Measurements from ENCODE around the gene THSD4.

The THSD4 gene

DNA sequence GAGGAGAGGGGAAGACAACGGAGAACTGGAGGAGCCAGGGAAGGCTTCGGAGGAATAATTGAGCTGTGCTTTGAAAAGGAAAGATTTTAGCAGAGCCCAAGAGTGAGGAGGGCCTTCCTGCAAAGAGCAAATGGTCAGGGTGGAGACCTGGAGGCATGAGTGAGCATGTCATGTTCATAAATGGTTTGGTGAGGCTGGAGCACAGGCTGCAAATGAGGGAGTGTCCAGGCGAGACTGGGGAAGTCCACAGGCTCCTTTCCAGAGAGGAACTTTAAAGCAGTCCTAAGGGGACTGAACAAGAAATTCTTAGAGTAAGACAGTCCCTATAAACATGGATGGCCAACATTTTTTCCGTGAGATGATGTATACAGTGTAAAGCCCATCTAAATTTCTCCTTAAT lies 108.8 kb downstream of the THSD4 start:
- no peak for DNase-seq (ENCODE audit: low read depth in 3 of 3)

GRCh38 chr15:71225851-71226250 lies 110.6 kb downstream of the THSD4 start:
- DNase-seq (ENCODE audit: low read depth in 3 of 3): no peak

DNA sequence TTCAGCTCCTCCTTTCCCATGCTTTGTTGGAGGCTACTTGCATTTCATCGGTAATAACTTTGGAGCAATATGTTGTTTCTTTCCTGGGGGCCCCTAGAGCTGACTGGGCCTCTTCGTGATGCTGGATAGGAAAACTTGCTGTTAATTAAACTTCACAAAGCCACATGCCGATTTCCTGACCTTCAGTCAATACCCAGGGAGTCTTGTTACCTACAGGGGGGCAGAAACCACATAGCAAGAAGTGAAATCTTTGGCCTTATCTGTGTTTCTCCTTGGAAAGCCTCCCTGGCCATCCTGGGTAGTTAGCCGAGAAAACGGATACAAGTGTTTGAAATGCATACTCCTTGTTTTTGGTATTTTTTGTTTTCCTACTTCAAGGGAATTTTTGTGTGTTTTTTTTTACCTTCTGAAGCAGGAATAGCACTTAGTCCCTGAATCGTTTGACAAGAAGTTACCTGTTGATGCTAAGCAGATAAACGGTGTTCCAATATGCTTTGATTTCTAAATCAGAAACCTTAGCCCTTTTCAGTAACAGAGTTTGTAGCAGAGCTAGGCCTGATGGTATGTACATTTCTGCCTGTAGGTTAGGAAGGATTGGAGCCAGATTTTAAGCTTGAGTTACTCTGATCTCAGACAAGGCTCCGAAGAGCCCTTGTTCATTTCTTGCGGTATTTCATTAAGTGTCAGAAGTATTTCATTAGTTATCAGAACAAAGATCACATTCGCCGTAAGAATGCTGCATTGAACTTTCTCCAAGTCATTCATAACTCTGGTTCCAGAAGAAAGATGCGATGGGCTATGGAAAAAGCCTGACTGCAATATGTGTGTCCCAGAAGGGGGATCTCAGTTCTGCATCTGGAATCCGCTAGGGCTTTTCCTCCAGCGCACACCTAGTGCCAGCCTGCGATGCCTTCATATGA lies 111.5 kb downstream of the THSD4 start:
- no peak for DNase-seq (ENCODE audit: low read depth in 3 of 3)

DNA sequence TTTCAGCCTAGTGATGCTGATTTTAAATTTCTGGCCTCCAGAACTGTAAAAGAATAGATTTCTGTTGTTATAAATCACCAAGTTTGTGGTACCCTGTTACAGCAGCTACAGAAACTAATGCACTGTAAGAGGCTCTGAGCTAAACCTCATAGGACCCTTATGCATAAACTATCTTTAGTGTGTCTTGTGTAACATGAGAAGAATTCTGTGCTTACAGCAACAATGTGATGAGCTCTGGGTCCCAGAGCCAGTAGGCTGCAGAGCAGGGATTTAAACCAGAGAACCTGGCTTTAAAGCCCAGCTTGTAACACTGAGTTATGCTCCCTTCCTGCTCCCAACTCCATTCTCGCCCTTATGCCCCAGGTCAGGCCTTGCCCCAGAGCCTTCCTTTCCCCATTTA lies 113.1 kb downstream of the THSD4 start:
- no peak for DNase-seq (ENCODE audit: low read depth in 3 of 3)

GRCh38 chr15:71230303-71230702 lies 115.0 kb downstream of the THSD4 start:
- no peak for DNase-seq (ENCODE audit: low read depth in 3 of 3)

GRCh38 chr15:71231758-71232157 lies 116.5 kb downstream of the THSD4 start:
- no peak for DNase-seq (ENCODE audit: low read depth in 3 of 3)

DNA sequence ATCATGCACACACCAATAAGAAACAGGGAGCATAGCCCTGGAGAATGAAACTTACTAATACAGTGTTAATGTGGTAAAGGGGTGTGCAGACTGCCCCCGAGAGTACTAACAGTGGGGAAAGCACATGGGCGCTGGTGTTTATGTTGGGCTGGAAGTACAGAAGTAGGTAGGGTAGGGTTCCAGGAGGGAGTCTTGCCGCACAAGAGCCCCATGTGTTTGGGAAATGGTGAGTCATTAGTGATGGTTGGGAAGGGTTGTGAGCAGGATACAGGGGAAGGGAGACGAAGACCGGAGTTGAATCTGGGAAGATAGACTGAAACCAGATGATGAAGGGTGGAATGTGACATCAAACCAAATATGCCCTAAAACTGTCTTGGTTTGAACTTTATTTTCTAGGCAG lies 117.1 kb downstream of the THSD4 start:
- DNase-seq (ENCODE audit: low read depth in 3 of 3): no peak

- no peak for DNase-seq (ENCODE audit: low read depth in 3 of 3)
Measured at GRCh38 chr15:71237456-71238188, 122.4 kb downstream of the THSD4 start.

DNA sequence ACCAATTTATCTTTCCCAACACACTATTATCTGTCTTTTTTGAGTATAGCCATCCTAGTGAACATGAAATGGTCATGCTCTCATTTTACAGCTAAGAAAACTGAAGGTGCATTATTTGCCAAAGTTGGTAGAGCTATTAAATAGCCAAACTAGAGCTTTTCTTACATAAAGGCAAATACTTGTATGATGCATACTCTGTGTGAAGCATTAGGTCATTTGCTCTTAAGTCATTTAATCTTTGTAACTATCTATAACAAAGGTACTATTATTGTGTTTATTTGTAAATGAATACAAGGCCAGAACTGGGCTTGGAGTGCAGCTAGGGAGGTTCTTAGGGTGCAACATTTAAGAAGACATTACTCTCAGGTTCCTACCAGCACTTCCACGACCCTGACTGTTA lies 123.7 kb downstream of the THSD4 start:
- DNase-seq (ENCODE audit: low read depth in 3 of 3): no peak

GRCh38 chr15:71239592-71240364 lies 124.5 kb downstream of the THSD4 start:
- DNase-seq (ENCODE audit: low read depth in 3 of 3): no peak

DNA sequence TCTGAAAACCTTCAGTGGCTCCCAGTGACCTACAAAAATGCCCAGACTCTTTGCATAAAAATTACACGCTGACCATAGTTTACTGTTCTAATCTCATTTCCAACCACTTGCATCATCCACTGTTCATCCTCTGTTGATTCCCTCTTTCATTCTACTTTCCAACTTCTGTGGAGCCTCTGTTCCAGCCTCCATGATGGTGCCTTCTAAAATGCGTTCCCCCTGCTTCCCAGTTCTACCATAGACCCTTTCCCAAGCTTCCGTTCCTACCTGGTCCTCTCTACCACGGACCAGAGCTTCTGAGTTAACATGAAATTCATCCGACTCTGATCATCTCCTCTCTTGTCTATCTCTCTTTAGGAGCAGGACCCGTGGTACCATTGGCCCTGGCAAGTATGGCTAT lies 127.0 kb downstream of the THSD4 start:
- DNase-seq (ENCODE audit: low read depth in 3 of 3): no peak

- DNase-seq (ENCODE audit: low read depth in 3 of 3): no peak
Measured at GRCh38 chr15:71244250-71244649, 129.0 kb downstream of the THSD4 start.

DNA sequence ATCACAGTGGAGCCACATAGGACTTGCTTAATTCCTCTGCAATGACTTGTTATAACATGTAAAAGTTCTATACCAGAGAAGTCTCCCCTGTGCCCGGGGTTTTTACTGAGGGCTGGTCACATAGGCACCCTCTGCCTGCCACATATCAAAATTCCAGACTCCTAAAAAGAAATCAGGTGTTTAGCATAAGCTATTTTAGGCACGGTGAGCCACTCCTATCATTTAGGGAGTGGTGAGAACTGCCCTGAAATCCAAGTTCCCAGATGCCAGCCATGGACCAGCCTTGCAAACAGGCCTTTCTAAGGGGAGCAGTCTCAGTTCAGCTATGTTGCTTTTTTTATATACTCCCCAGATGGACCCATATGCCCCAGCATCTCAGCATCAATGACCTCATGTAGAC lies 130.3 kb downstream of the THSD4 start:
- no peak for DNase-seq (ENCODE audit: low read depth in 3 of 3)

DNA sequence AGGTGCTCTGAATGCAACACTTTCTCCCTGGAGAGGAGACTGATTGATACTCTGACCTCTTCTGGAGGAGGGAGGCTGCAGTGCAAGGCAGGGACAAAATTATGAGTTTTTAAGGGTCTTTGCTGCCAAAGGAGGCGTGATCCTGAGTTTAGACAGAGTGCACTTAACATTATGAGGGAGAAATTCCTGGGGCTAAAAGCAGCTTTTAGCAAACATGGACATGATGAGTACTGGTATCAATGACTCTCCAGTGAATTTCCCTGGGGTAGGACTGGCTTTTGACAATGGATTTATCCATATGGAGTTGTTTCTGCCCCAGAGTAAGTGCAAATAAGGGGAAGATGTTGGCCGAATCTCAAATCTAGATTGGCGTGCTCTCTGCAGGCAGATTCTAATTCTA lies 133.1 kb downstream of the THSD4 start:
- no peak for DNase-seq (ENCODE audit: low read depth in 3 of 3)

GRCh38 chr15:71249986-71250385 lies 134.7 kb downstream of the THSD4 start:
- no peak for DNase-seq (ENCODE audit: low read depth in 3 of 3)

DNA sequence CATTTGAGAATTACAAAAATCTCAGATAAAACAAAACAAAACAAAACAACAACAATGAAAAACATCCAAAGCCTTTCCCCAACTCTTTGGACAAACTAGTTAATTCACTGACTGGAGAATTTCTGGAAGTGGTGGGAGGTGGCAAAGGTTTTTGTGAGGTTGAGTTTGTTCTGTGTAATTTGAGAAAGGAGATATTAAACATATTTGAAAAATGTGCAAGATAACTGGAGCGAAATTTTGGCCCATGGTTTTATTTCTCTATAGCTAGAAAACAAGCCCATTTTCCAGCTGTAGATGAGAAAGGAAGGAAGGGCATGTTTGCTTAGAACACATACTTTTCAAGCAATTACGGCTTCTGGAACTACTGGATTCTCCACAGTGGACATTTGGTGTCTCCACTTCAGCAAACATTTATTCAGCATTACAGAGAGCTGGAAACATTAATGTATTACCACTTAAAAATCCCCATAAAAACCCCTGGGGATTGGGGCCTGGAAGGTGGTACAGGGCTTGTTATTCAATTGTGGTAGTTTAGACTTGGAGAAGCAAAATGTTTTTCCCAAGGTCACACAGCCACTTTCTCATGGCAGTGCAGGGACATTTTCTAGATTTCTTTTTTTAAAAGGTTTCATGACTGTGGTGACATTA lies 135.8 kb downstream of the THSD4 start:
- DNase-seq (ENCODE audit: low read depth in 3 of 3): no peak

DNA sequence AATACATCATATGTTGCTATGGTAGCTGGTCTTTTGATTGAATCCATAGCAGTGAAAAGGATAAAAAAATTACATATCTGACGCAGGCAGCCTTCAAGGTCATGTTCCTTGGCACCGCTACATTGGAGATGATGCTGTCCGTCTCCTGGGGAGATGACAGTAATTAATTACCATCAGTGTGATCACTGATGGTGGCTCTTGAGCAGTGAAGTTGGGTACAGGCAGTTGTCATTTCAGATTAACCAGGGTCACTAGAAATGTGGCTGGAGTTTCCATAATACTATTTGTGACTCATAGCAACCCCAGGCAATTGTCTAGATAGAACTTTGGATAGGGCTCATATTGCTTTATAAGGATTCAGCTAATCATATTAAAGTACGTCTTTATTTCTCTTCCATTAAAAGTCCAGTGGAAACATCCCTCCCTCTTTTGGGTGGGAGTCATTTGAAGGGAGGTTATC lies 136.3 kb downstream of the THSD4 start:
- DNase-seq (ENCODE audit: low read depth in 3 of 3): no peak

DNA sequence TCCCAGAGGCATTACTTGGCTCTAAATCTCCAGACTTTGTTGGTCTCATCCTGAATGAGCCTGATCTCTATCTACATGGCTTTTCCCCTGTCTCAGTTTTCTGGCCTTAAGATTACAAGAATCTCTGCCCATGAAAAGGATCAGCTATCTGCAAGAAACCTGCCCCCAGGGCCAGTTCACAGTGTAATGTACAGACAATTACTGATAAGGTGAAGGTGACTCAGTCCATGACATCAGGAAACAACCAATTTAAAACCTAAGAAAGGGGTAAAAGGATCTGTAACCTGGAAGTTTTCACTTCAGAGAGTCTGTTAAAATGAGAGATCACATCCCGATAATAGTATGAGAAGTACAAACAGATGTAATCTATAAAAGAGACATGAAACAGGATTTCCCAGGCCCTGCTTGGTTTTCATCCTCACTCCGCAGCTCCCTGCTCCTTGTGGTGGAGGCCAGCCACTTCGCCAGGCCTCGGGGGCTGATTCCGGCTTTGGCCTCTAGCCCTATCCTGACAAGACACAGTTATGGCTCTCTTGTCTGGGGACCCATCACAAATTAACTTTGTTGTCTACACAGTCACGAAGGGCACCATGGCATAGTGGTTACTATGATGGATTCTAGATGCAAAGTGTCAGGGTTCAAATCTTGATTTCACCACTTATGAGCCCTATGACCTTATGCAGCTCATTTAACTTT lies 136.9 kb downstream of the THSD4 start:
- DNase-seq (ENCODE audit: low read depth in 3 of 3): no peak

DNA sequence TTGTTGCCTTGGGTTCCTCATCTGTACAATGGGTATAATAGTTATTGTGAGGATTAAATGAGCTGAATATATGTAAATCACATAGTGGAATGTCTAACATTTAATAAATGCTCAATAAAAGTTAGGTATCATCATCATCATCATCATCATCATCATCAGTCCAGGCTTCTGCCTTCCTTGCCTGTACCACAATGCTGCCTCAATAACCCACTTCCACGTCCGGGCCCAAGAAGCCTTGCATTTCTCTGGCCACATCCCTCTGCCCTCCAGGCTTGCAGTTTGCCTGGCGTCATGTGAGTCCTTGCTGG lies 137.4 kb downstream of the THSD4 start:
- no peak for DNase-seq (ENCODE audit: low read depth in 3 of 3)

DNA sequence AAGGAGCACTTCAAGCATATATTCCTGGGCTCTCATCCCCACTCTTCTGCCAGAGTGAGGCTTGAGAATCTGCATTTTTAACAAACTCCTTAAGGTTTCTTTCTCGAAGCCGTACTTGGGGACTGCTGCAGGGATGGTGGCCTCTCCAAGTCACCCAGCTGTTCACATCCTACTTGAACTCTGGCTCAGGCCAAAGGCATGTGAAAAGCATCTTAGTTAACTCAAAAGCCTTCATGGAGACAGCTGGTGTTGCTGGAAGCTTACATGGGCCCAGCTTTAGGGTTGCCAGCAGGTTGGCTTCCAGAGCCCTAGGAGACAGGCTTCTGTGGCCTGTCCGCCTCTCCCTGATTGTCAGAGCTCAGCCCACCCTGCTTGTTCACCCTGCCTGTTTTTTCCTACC lies 139.2 kb downstream of the THSD4 start:
- no peak for DNase-seq (ENCODE audit: low read depth in 3 of 3)

- DNase-seq (ENCODE audit: low read depth in 3 of 3): no peak
Measured at GRCh38 chr15:71256934-71257664, 141.8 kb downstream of the THSD4 start.
